Tongue (tissue), 2 donors: ENCODE measurements around the gene PHLDB2. TPM values are rescaled to one million over a fixed set of nuclear protein-coding genes. Genes with fewer than 3 reads are reported as not detected.

Experiments used
- DNase-seq: peaks from one replicate; pipeline ENCODE4 v3.0.0-alpha.2; 2015
- total RNA-seq: library from RNA; depleted of rRNA; stranded (reverse); fragments of >200 nt; gene quantifications from one replicate; pipeline ENCODE4 v1.2.3, GENCODE V29; 2014

Gene PHLDB2
- total RNA-seq, 1 donor from 2014 or later, result 64.4 TPM

GRCh38 chr3:111851511-111851954 lies 7.5 kb upstream of the PHLDB2 start:
- peak; percentile 37 for DNase-seq

DNA sequence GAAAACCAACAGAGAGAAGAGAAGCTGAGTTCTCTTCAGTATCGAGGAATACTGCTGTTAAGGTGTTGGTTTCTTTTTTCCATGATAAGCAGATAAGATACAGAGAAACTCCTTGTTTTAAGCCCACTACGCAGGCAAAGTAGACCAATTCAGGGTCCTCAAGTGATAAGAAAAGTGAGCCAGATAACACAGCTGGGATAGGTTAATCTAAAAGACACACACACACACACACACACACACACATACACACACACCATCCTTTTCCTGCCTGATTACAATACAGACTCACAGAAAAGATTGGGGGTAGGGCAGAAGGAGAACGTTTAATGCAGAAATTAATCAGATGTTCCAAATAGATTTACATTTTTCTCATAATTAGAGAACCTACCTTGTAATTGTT lies 6.5 kb upstream of the PHLDB2 start:
- DNase-seq, result no peak

GRCh38 chr3:111853068-111853467 lies 6.0 kb upstream of the PHLDB2 start:
- no peak for DNase-seq

- DNase-seq, result no peak
These were observed 4.1 kb upstream of the PHLDB2 start for GRCh38 chr3:111854990-111855389.

- DNase-seq, result no peak
These were observed 2.6 kb upstream of the PHLDB2 start for GRCh38 chr3:111856501-111856900.

GRCh38 chr3:111857474-111857873 lies 1.6 kb upstream of the PHLDB2 start:
- DNase-seq, result no peak

GRCh38 chr3:111858642-111859041 lies 423 bp upstream of the PHLDB2 start:
- no peak for DNase-seq

- DNase-seq, result peak; percentile 93
These were observed 1.2 kb downstream of the PHLDB2 start for GRCh38 chr3:111859974-111860859.

GRCh38 chr3:111861391-111861790 lies 2.3 kb downstream of the PHLDB2 start:
- peak; percentile 70 for DNase-seq

- no peak for DNase-seq
These were observed 3.4 kb downstream of the PHLDB2 start for GRCh38 chr3:111862415-111862814.

DNA sequence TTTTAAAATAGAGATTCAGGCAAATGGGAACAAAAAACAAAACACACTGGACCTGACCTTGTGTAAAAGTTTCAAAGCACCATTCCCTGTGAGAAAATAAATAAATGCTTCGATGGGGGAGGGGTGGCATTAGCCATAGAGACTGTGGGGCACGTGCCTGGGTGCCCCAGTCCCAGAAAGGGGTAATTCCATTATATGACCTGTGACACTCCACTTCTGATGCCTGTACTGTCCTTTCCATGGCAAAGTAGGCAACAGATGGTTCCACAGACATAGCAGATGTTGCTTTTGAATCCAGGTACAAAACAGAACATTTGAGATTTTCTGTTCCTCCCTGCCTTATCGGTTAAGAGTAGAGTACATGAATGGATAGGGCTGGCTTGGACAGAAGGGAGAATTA lies 3.9 kb downstream of the PHLDB2 start:
- DNase-seq, result no peak

GRCh38 chr3:111863942-111864694 lies 5.1 kb downstream of the PHLDB2 start:
- DNase-seq, result peak; percentile 46

GRCh38 chr3:111864821-111865656 lies 6.0 kb downstream of the PHLDB2 start:
- peak; percentile 57 for DNase-seq

DNA sequence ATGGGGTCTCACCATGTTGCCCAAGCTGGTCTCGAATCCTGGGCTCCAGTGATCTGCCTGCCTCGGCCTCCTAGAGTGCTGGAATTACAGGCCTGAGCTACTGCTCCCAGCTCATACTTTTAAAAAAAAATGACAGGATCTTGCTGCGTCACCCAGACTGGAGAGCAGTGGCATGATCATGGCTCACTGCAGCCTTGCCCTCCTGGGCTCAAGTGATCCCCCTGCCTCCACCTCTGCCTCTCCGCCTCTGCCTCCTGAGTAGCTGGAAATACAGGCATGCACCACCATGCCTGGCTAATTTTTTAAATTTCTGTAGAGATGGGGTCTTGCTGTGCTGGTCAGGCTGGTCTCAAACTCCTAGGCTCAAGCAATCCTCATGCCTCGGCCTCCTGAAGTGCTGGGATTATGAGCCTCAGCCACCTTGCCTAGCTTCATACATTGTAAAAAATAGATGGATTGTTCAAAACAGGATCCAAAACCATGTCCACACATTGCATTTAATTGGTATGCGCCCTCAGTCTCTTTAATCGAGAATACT lies 8.9 kb downstream of the PHLDB2 start:
- DNase-seq, result no peak

- no peak for DNase-seq
These were observed 11.6 kb downstream of the PHLDB2 start for GRCh38 chr3:111870620-111871019.

DNA sequence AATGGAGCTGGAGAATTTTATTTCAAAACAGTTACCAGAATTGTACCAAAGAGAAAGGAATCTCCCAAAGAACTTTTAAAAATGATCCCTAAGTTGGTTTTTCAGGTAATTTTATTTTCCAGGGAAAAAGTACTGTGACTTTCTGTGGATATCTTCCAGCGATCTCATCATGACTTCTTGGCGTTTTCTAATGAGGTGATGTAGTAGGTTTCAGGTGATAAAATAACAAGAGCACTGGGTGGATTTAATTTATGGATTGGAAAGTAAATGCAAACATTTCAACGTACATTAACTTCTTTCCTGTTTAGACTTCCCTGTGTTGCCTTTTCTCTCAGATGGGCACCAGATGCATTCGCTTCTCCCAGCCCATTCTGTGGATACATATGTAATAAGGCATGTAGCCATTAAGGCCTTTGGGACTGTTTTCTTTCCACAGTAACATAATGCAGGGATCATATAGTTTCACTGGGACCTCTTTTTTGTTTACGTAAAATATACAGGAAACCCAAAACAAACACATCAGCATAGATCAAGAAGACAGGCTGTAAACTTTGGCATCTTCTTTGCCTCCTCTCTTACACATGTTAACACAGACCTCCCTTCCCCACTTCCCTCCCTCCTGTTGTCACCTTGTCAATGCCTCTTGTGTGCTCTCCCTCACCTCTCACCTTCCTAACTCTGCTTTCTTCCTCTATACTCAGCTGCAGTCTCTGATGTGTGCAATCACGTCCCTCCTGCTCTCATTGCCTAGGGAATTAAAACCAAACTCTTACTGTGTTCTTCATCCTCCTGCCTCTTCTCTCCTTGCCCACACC lies 13.0 kb downstream of the PHLDB2 start:
- no peak for DNase-seq

DNA sequence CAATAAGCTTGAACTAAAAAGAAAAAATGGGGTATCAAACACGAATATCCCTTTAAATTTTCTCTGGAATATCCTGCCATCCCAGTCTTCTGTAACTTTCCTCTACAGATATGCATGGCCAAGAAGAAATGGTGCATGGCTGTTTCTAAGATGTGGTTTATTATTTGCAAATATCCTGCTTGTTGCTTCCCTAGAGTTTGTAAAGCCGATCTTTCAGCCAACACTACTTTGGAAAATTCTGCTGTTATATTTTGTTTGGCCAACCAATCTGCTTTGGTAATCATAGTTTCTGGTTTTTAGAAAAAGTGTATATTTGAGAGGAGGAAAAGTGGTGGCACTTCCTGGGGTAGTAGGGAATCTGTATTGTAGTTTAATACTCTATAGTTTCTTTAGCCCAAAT lies 13.9 kb downstream of the PHLDB2 start:
- DNase-seq, result no peak

DNA sequence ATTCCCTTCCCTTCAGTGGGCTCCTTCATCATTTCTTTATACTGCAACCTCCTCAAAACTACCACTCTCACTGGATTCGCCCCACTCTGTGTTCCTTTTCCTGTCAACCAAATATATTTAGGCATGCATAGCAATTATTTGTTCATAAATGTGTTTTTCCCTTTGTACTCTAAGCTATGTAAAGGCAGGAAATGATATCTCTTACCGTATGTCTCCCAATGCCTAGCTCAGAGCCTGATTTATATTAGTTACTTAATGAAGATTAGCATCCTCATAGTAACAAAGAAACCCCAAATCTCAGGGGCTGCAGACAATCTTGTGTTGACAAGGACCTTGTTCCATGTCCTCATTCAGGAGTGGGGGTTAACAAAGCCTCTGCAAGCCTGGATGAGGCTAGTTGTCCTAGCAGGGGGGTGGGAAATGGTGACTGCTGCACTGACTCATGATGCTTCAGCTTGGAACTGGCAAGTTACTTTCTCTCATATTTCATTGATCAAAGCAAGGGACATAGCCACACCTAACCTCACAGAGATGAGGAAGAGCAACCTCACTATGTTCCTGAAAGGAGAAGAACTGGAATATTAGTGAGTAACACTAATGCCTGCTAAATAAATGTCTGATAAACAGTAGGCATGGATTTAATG lies 15.2 kb downstream of the PHLDB2 start:
- no peak for DNase-seq

GRCh38 chr3:111881480-111881879 lies 22.4 kb downstream of the PHLDB2 start:
- DNase-seq, result no peak

DNA sequence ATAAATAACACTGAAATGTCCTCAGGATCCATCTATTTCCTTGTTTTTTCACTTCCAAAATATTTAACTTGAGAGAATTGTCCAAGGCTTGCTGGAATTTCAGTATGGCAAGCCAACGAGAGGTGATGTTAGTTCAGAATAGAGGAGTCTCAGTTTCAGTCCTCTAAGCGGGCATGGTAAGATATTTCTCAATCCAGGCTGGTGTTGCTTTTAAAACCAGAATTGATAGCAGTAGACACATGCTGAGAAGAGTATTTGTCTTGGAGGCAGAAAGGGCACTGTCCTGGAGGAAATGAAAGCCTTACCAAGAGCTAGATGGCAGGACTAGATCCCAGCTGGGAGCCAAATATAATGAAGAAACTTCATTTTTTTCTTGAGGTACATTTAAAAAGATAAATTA lies 23.1 kb downstream of the PHLDB2 start:
- DNase-seq, result no peak

DNA sequence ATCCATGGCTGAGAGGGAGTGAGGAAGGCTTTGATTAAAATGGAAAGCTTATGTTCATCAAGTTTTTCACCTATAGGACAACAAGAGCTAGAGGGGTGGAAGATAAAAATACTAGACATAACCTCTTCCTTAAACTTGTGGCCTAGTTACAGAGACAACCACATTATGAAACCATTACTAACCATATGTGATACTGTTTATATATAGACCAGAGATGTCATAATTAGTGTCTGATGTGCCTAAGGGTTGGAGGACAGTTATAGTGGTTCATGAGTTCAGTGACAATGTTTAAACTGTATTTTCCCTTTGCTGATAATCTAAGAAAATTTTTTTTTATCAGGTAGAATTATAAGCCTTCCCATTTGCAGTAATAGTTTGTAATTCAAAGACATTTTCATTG lies 23.7 kb downstream of the PHLDB2 start:
- DNase-seq, result no peak
